Dendritic cell treated with granulocyte-macrophage colony-stimulating factor and Interleukin-4, amounts not matched to agents 40 ng/mL and 50 ng/mL, for 4 days (primary cell): ENCODE measurements around the gene SSTR3.

Experiments used
- H3K27ac Mint-ChIP-seq: one replicate; pipeline ENCODE4 v1.8.0; 2022; ENCODE audit warnings: mild to moderate bottlenecking, mixed read lengths
- H3K27me3 Mint-ChIP-seq: one replicate; pipeline ENCODE4 v1.8.0; 2022; ENCODE audit warnings: mild to moderate bottlenecking, mixed read lengths
- H3K36me3 Mint-ChIP-seq: one replicate; pipeline ENCODE4 v1.8.0; 2022; ENCODE audit warnings: low read depth, mixed read lengths
- H3K4me1 Mint-ChIP-seq: one replicate; pipeline ENCODE4 v1.8.0; 2022; ENCODE audit warnings: low read depth, mixed read lengths
- H3K4me3 Mint-ChIP-seq: one replicate; pipeline ENCODE4 v1.8.0; 2022; ENCODE audit warnings: mild to moderate bottlenecking, moderate library complexity, mixed read lengths
- H3K9me3 Mint-ChIP-seq: one replicate; pipeline ENCODE4 v1.8.0; 2022; ENCODE audit warnings: mixed read lengths
- intact Hi-C: fragments of 100-400 bp; cut with micrococcal nuclease; formaldehyde crosslinking; loops from one replicate; pipeline ENCODE4 v1.15.0; 2022

SSTR3 gene

DNA sequence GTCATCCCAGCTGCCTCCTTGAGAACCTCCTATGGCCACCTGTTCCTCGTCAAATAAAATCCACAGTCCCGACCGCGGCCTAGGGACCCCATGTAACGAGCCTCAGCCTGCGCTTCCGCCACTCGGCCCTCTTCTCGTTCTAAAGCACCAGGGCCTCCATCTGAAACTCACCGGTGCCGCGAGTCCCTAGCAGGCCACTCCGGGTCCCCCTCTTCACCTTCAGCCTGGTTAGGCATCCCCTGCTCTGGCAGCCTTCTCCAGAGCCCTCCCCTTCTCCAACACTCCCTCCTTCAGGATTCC lies 2.4 kb upstream of the SSTR3 start:
- peaks cover 35% of the 10 kb centered on the region for H3K27me3 Mint-ChIP-seq
- no peak overlapping the region for H3K4me3 Mint-ChIP-seq
- no peak overlapping the region for H3K27ac Mint-ChIP-seq
- H3K36me3 Mint-ChIP-seq = no peaks in the 10 kb centered on the region
- peaks cover 7% of the 10 kb centered on the region for H3K4me1 Mint-ChIP-seq
- no peaks in the 10 kb centered on the region for H3K9me3 Mint-ChIP-seq
- intact Hi-C loops = no loop called here

DNA sequence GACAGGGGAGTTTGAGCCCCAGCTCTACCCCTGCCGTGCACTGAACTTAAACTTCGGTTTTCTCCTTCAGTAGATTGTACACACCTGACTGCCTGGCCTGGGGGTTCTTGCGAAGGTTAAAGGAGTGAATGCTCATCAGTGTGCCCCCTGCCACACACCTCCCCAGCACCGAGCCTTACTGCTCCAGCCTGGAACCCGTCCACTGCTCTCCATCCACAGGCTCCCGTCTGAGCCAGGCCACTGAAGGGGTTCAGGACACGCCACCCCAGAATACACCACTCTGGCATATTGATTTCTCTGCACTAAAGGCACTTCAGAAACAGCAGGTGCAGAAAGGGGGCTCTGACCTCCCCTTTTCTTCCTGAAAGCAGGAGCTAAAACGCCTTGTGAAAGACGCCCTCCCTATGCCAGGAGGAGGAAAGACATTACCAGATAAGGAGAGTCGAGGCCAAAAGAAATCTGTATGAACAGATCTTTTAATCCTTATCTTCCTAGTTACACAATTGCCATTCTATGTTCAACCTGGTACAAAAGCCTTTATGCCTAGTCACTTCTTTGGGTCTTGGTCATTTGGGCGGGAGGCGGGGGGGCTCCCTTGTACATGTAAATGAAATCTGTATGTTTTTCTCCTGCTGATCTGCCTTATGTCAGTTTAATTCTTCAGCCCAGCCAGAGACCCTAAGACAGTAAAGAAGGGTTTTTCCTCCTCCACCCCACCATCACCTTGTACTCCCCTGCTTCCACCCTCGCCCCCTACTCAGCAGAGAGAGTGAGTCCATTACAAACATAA lies 1.9 kb upstream of the SSTR3 start:
- intact Hi-C loops = no loop called here
- Mint-ChIP-seq H3K4me3 (no peak overlapping the region), H3K27ac (no peak overlapping the region), H3K4me1 (peaks cover 5% of the 10 kb centered on the region), H3K9me3 (no peaks in the 10 kb centered on the region), H3K36me3 (no peaks in the 10 kb centered on the region), H3K27me3 (peaks cover 33% of the 10 kb centered on the region)

DNA sequence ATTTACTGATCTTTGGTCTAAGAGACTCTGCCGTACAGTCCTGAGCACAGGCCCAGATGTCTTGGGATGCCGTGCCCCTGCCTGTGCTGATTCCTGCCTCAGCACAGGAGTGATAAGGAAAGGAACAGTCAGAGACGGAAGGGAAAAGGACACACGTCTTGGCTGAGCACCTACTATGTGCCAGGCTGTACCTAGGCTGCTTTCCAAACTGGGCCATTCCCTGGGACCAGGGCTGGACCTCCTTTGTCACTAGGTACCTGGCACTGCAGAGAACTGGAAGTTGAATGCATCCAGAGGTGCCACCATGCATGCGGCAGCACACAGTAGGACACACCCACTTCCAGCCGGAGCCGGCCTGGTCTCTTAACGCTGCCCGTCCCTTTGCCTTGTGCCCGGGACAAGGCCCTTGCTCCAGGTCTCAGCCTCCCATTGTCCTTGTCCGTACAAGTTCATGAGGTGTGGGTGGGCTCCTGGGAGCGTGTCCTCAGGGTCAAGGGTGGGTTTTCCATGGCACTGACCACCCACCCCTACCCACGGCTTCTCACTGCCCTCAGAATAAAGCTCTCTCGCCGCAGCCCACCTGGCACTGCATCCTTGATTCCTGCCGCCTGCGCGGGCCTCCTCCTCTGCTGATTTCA lies 1.1 kb upstream of the SSTR3 start:
- H3K9me3 Mint-ChIP-seq = no peaks in the 10 kb centered on the region
- no peak overlapping the region for H3K4me3 Mint-ChIP-seq
- peaks cover 29% of the 10 kb centered on the region for H3K27me3 Mint-ChIP-seq
- H3K27ac Mint-ChIP-seq = no peak overlapping the region
- no peaks in the 10 kb centered on the region for H3K36me3 Mint-ChIP-seq
- H3K4me1 Mint-ChIP-seq = no peaks in the 10 kb centered on the region
- intact Hi-C loops = no loop called here

DNA sequence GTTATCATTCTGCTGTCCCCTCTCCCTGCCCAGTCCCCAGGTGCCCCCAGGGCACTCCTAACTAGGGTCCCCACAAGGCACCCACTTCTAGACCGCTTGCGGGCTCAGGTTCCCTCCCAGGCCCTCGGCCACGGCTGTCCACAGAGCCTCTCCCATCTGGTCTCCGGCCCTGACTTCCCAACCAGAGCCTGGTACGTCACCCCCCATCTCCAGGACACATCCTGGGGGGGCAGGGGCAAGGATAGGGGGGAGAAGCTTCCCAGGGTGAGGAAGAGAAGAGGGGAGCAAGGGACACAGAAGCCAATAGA lies 457 bp downstream of the SSTR3 start:
- no peaks in the 10 kb centered on the region for H3K4me1 Mint-ChIP-seq

DNA sequence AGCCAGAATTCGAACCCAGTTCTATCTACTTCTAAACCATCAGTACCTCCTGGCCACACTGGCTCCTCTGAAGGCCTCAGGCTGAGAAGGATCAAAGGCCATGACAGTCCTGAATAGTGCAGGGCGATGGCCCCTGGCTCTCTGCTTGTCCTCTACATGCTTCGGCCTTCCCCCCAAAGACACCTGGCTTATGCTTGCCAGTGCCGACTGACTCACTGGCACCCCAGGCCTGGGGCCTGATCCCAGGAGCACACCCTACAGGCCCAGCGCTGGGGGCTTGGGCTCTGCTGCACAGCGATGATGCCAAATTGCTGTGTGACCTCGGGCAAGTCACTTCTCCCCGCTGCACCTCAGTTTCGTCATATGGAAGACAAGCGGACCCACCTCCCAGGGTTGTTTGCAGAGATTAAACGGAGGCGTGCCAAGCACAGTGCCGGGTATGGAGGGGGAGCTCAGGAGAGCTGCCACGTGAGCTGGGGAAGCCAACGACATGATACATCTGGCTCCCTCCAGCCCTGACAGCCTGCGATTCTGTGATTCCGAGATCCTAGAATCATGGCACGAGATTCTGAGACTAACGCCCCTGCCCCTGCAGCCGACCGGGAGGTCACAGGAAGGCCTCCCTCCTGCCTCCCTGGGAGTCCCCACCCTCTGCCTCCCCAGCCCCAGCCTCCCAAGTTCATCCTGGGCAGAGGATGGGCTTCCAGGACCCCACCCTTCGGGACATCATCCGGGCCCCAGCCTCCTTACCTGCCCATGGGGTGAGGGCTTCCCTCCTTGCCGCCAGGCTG lies 1.0 kb downstream of the SSTR3 start:
- intact Hi-C loops = no loop called here
- Mint-ChIP-seq H3K27ac (no peak overlapping the region), H3K27me3 (peaks cover 24% of the 10 kb centered on the region), H3K4me3 (no peak overlapping the region), H3K9me3 (no peaks in the 10 kb centered on the region), H3K4me1 (no peaks in the 10 kb centered on the region), H3K36me3 (no peaks in the 10 kb centered on the region)

More for the DNA sequence above, 457 bp downstream of the SSTR3 start:
- intact Hi-C loops = no loop called here
- Mint-ChIP-seq H3K27me3 (peaks cover 24% of the 10 kb centered on the region), H3K9me3 (no peaks in the 10 kb centered on the region), H3K4me3 (no peak overlapping the region), H3K27ac (no peak overlapping the region), H3K36me3 (no peaks in the 10 kb centered on the region)

DNA sequence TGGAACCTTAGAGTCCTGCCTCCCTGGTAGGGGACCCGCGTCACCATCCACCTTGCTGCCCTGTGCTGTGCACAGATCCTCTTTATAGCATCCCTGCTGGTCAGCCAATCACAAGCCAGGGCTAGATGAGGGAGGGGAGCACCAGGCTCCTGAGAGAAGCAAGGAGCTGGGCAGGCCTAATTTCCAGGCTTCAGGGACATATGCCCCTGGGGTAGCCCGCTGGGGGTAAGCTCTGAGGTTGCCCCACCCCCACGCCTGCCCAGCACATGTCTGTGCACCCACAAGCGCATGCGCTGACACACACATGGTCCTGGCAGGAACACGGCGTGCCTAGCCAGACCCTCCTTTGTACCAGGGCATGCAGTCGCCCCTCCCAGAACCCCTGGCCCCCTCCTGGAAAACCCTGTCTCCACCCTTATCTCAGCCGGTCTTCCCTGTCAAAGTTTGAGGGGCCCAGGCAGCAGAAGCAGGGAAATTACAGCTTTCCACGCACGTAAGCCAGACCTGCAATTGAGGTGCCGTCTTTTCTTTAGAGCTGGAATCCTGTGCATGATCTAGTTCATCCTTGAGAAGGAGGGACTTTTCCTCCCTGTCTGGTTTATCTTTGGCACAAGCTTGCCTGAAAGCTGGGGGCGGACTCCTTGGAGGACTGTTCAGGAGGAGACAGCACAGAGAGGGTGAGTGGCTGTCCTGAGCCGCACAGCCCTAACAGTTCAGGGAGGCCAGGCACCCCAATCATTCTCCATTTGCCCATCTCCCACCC lies 2.1 kb downstream of the SSTR3 start:
- intact Hi-C loops = no loop called here
- Mint-ChIP-seq H3K4me3 (no peak overlapping the region), H3K4me1 (peaks cover 4% of the 10 kb centered on the region), H3K27me3 (peaks cover 24% of the 10 kb centered on the region), H3K9me3 (no peaks in the 10 kb centered on the region), H3K27ac (no peak overlapping the region), H3K36me3 (no peaks in the 10 kb centered on the region)

DNA sequence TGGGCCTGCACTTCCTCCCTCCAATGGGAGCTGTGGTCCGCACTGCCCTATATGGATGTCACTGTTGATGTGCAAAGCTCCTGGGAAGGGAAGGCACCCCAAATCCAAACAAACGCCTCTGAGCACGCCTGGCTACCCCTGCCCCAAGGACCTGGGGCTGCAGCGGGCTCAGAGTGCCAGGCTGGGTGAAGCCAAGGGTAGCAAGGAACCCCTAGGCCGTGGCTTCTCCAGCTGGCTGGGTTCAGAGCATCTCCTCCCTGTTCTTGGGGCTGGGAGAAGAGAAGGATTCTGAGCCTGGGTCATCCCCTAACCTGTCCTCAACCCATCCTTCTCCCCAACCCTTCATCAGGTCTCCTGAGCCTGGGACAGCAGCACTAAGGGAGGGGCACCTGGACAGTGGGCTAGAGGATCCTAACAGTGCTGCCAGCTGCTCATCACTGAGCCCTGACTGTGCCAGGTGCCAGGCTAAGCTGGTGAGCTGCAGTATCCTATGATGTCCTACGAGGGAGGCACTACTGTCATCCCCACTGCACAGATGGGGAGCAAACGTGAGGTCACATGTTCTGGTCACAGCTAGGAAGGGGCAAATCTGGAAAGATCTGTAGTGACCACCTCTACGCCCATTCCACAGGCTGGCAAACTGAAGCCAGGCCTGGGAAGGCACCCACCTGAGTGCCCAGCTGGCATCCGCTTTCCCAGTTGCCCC lies 3.0 kb downstream of the SSTR3 start:
- intact Hi-C loops = no loop called here
- Mint-ChIP-seq H3K4me3 (no peak overlapping the region), H3K9me3 (no peaks in the 10 kb centered on the region), H3K36me3 (no peaks in the 10 kb centered on the region), H3K27me3 (peaks cover 24% of the 10 kb centered on the region), H3K27ac (no peak overlapping the region), H3K4me1 (peaks cover 10% of the 10 kb centered on the region)

DNA sequence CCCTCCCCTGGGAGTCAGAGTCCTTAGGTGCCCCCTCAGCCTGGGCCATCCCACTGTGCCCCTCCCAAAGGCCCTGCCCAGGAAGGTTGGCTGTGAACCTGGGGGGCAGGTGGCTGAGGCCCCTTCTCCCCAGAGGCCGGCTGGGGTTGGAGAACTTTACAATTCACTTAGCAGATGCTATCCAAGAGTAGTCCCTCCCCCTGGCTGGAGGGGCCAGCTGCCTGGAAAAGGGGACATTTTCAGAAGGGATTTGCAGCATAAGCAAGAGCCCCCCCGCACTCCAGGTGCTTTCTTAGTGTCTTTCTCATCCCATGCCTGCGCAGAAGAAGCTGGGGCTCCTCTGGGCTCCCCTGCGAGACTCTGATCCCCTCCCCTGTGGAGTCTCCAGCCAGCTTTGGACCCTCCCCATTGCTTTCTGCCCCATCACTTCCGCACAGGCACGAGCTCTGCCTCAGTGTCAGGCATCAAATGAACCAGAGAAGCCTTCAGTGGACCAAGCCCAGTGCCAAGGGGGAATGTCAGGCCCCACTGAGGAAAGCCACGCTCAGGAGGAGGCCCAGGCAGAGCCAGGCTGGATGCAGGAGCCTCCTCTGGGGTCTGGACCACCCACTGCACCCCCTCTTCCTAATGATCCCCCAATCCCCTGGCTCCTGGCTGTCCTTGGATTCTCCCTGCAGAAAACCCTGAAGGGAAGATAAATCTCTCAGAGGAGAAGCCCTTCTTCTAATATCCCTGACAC lies 3.7 kb downstream of the SSTR3 start:
- Mint-ChIP-seq H3K9me3 (no peaks in the 10 kb centered on the region), H3K27ac (no peak overlapping the region), H3K4me1 (peaks cover 13% of the 10 kb centered on the region), H3K27me3 (peaks cover 19% of the 10 kb centered on the region), H3K36me3 (no peaks in the 10 kb centered on the region), H3K4me3 (no peak overlapping the region)
- intact Hi-C loops = no loop called here

DNA sequence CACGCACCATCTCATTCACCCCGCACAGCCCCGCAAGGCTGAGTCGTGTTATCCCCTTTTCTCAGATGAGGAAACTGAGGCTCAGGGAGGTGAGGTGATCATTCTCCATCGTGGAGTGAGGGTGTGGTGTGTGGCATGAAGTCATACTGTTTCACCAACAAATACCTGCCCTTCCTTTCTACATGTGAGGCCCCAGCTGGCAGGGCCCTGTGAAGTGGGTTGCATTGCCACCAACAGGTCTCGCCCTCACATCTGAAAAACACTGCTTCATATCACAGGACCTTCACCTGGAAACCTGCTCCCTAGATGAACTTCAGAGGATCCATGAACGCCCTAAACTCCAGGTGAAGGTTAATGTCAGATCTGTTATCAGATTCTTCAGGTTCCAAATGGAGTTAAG lies 4.3 kb downstream of the SSTR3 start:
- intact Hi-C loops = no loop called here
- Mint-ChIP-seq H3K27me3 (peaks cover 17% of the 10 kb centered on the region), H3K4me3 (no peak overlapping the region), H3K27ac (no peak overlapping the region), H3K36me3 (no peaks in the 10 kb centered on the region), H3K9me3 (no peaks in the 10 kb centered on the region), H3K4me1 (peaks cover 13% of the 10 kb centered on the region)

DNA sequence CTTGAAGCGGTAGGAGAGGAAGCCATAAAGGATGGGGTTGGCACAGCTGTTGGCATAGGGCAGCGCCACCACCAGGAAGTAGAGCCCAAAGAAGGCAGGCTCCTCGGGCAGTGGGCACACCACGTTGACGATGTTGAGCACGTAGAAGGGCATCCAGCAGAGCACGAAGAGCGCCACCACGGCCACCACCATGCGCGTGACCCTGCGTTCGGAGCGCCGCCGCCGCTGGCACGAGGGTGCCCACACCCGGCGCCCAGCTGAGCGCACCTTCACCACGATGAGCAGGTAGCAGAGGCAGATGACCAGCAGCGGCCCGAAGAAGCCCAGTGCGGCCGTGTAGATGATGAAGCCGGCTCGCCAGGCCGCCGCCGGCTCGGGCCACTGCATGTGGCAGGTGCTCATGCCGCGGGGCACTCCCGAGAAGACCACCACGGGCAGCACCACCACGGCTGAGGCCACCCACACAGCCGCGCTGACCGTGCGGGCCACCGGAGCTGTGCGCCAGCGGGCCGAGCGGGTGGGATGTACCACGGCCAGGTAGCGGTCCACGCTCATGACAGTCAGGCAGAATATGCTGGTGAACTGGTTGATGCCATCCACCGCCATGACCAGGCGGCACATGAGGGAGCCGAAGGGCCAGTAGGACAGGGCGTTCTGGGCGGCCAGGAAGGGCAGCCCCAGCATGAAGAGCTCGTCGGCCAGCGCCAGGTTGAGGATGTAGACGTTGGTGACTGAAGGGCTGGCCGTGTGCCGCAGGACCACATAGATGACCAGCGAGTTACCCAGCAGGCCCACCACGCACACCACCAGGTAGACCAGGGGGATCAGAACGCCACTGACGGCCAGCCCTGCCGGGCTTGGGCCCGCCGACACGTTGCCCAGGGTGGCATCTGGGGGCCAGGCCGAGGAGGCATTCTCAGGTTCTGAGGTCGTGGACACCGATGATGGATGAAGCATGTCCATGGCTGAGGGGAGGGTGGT lies 5.1 kb downstream of the SSTR3 start:
- H3K27ac Mint-ChIP-seq = no peak overlapping the region

DNA sequence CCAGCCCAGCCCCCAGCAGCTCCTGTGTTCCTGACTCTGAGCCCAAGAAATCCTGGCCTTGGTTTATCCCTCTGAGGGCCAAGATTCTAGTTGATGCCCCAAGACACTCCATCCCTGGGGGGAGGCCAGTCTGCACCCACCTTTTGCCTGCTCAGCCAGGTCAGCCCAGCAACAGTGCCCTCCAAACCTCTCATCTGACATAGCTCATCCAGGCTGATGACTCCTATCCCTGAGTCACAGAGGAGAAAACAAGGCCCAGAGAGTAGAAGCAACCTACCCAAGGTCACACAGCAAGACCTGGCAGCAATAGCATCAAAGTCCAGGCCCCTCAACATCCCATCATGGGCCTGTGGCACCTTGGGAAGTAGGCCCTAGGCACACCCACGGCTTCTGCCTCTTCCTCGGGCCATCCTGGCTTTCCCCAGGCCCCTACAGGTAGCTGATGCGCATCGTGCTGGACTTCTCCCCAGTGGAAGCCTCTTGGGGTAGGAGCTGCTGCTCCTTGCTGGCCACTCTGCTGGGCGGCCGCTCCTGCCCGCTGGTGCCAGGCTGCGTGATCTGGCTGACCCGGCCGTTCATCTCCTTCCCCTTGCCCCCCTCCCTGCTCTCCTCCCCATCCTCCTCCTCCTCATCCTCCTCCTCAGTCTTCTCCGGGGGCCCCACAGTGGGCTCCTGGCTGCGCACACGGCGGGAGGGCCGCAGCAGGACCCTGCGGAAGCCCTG lies 6.0 kb downstream of the SSTR3 start:
- Mint-ChIP-seq H3K4me3 (no peak overlapping the region), H3K4me1 (peaks cover 13% of the 10 kb centered on the region), H3K9me3 (no peaks in the 10 kb centered on the region), H3K27me3 (peaks cover 9% of the 10 kb centered on the region), H3K27ac (no peak overlapping the region), H3K36me3 (no peaks in the 10 kb centered on the region)
- intact Hi-C loops = no loop called here

More for the DNA sequence above, 5.1 kb downstream of the SSTR3 start:
- Mint-ChIP-seq H3K4me3 (no peak overlapping the region), H3K9me3 (no peaks in the 10 kb centered on the region), H3K36me3 (no peaks in the 10 kb centered on the region), H3K4me1 (peaks cover 13% of the 10 kb centered on the region), H3K27me3 (peaks cover 14% of the 10 kb centered on the region)
- intact Hi-C loops = no loop called here

DNA sequence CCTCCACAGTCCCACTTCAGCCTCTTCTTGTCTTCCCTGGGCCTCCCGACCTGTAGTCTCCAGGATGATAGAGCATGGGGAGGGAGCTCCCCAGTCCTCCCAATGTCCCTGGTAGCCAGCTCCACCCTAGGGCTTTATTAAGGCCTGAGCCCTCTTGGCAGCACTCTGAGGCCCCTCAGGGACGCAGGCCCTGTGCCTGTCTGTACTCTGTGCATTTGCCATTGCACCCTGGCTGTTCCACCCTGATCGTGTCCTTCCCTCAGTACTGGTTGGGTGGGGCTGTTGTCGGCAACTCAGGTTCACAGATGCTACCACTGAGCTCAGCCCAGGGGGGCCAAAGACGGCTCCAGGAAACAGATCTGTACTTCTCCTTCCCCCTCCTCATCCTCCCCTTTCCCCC lies 7.2 kb downstream of the SSTR3 start:
- Mint-ChIP-seq H3K27ac (peak overlapping the region; percentile 6), H3K4me3 (no peak overlapping the region), H3K27me3 (peaks cover 3% of the 10 kb centered on the region), H3K9me3 (no peaks in the 10 kb centered on the region), H3K36me3 (no peaks in the 10 kb centered on the region), H3K4me1 (peaks cover 21% of the 10 kb centered on the region)
- intact Hi-C loops = no loop called here
